ENCODE data around the gene LSM14A. TPM values are rescaled to one million over a fixed set of nuclear protein-coding genes. Genes with fewer than 3 reads are reported as not detected.

The LSM14A gene
- total and polyA plus RNA-seq, 2 of the 13 experiments (the other 11 are each of a cell fraction or from before 2014, with no cell fraction given): 77.0 to 83.6 TPM

GRCh38 chr19:34171877-34172660, at the start of gene LSM14A (continued):
- TF ChIP-seq MED1 (CRISPR knock-in tag; IDR thresholded peaks at IDR 0.05): peak; percentile 12; the same call in 1 of the 2 replicates
- TF ChIP-seq ZNF451 (CRISPR knock-in tag; IDR thresholded peaks at IDR 0.05): no peak; the same call in 1 of the 2 replicates
- TF ChIP-seq ZMAT5 (CRISPR knock-in tag; IDR thresholded peaks at IDR 0.05; ENCODE audit: borderline replicate concordance, low read depth): no peak
- TF ChIP-seq ZNF3 (CRISPR knock-in tag; IDR thresholded peaks at IDR 0.05): 0 out of 2 replicates have a peak, but pooled peaks have one; percentile 52
- no peak for TF ChIP-seq SNAPC5 (CRISPR knock-in tag; IDR thresholded peaks at IDR 0.05; ENCODE audit: borderline replicate concordance)
- no peak; the same call in 1 of the 2 replicates for TF ChIP-seq ZNF367 (CRISPR knock-in tag; IDR thresholded peaks at IDR 0.05; ENCODE audit: borderline replicate concordance)
- TF ChIP-seq NFIB (CRISPR knock-in tag; IDR thresholded peaks at IDR 0.05; ENCODE audit: borderline replicate concordance): no peak
- no peak for TF ChIP-seq FOXP1 (IDR thresholded peaks at IDR 0.05)
- no peak for TF ChIP-seq FOXP1 (CRISPR knock-in tag; IDR thresholded peaks at IDR 0.05)
- peak; percentile 25; the same call in 1 of the 2 replicates for TF ChIP-seq RELA (CRISPR knock-in tag; IDR thresholded peaks at IDR 0.05)
- TF ChIP-seq PHF21A (CRISPR knock-in tag; IDR thresholded peaks at IDR 0.05): no peak
- TF ChIP-seq MAX (IDR thresholded peaks at IDR 0.05): peak; percentile 76; the same call in 1 of the 2 replicates
- peak; percentile 13; the same call in 1 of the 2 replicates for TF ChIP-seq SNAPC2 (CRISPR knock-in tag; IDR thresholded peaks at IDR 0.05)
- peak; percentile 75 for TF ChIP-seq REPIN1 (CRISPR knock-in tag; IDR thresholded peaks at IDR 0.05; ENCODE audit: borderline replicate concordance, low read depth)
- no peak for TF ChIP-seq HDAC2 (CRISPR knock-in tag; IDR thresholded peaks at IDR 0.05)
- TF ChIP-seq KMT2A (CRISPR knock-in tag; IDR thresholded peaks at IDR 0.05): peak; percentile 72
- TF ChIP-seq JUND (CRISPR knock-in tag; IDR thresholded peaks at IDR 0.05): no peak
- TF ChIP-seq SAP130 (CRISPR knock-in tag; IDR thresholded peaks at IDR 0.05; ENCODE audit: low read depth): peak; percentile 70
- no peak for TF ChIP-seq U2AF2 (IDR thresholded peaks at IDR 0.05; ENCODE audit: low read depth, low read length)
- TF ChIP-seq ZNF460 (CRISPR knock-in tag; IDR thresholded peaks at IDR 0.05; ENCODE audit: borderline replicate concordance): no peak
- TF ChIP-seq ZNF850 (CRISPR knock-in tag; conservative IDR thresholded peaks at IDR 0.05): no peak
- no peak for TF ChIP-seq ZNF569 (CRISPR knock-in tag; IDR thresholded peaks at IDR 0.05; ENCODE audit: borderline replicate concordance)
- TF ChIP-seq ZFY (CRISPR knock-in tag; IDR thresholded peaks at IDR 0.05): peak; percentile 97
- TF ChIP-seq ZGPAT (CRISPR knock-in tag; IDR thresholded peaks at IDR 0.05): peak; percentile 89
- peak; percentile 8; the same call in 1 of the 2 replicates for TF ChIP-seq SUZ12 (IDR thresholded peaks at IDR 0.05; ENCODE audit: low read depth, low read length)
- peak; percentile 11; the same call in 1 of the 2 replicates for TF ChIP-seq PATZ1 (CRISPR knock-in tag; IDR thresholded peaks at IDR 0.05)
- no peak for TF ChIP-seq ZNF790 (CRISPR knock-in tag; IDR thresholded peaks at IDR 0.05; ENCODE audit: borderline replicate concordance)
- TF ChIP-seq ZNF331 (CRISPR knock-in tag; IDR thresholded peaks at IDR 0.05): 0 out of 2 replicates have a peak, but pooled peaks have one; percentile 16
- TF ChIP-seq ZSCAN22 (CRISPR knock-in tag; IDR thresholded peaks at IDR 0.05): no peak
